A549 (cell line): ENCODE results near the gene NAV3. TPM values are rescaled to one million over a fixed set of nuclear protein-coding genes. Genes with fewer than 3 reads are reported as not detected.

Experiments
- ATAC-seq, 2 experiments: fragments of 200-7000 bp in 1 of 2; fragments of >200 bp in 1 of 2; cut with Nextera tagmentation in 1 of 2; cut with Tn5 transposase in 1 of 2; 3 replicates each; pipeline versions ENCODE4 v1.8.0 to v1.9.1; 2018 to 2020; ENCODE audit warnings: mild to moderate bottlenecking in 1 of 2, moderate library complexity in 1 of 2
- CTCF ChIA-PET: fragments of 300-600 bp; sonication (Branson Sonifier 250); formaldehyde crosslinking; extraction: SDS; loops from one replicate; lab custom pipeline; 2021; ENCODE audit warnings: antibody characterized with exemption, inconsistent platforms; lab: Yijun Ruan, JAX
- POLR2A ChIA-PET: fragments of 350-600 bp; formaldehyde crosslinking; extraction: SDS; loops from one replicate; lab custom pipeline; 2021; ENCODE audit warnings: antibody characterized with exemption, inconsistent platforms; lab: Yijun Ruan, JAX
- DNase-seq, 2 experiments: peaks; one replicate each; pipeline versions ENCODE4 v3.0.0 to v3.0.0-alpha.2; 2011 to 2016; ENCODE audit warnings: low read depth in 1 of 2, low spot score in 1 of 2
- FAIRE-seq: peaks from 2 replicates; lab custom pipeline; 2011; peaks lifted over from hg19 to GRCh38; lab: Jason Lieb, UNC
- H3K27ac ChIP-seq, 2 experiments: fragments of >200 bp; sonication (Bioruptor Twin); formaldehyde crosslinking; 3 replicates each; pipeline ENCODE4 v1.5.1; 2016 to 2017
- H3K4me1 ChIP-seq: fragments of >200 bp; sonication (Bioruptor Twin); formaldehyde crosslinking; 3 replicates; pipeline ENCODE4 v1.6.1; 2016
- H3K4me2 ChIP-seq: fragments of >200 bp; sonication (Bioruptor Twin); formaldehyde crosslinking; 3 replicates; pipeline ENCODE4 v1.6.1; 2016
- H3K4me3 ChIP-seq: fragments of >200 bp; sonication (Bioruptor Twin); formaldehyde crosslinking; 3 replicates; pipeline ENCODE4 v1.5.1; 2016
- H3K9me3 ChIP-seq: fragments of >200 bp; sonication (Bioruptor Twin); formaldehyde crosslinking; 3 replicates; pipeline ENCODE4 v1.6.1; 2016
- BHLHE40 ChIP-seq: IDR thresholded peaks from 2 replicates; pipeline ENCODE4 v1.6.1; 2012; ENCODE audit warnings: low read depth, low read length, inconsistent platforms
- CBX2 ChIP-seq: fragments of 200-600 bp; sonication (generic); IDR thresholded peaks from 2 replicates; pipeline ENCODE4 v1.6.1; 2016; ENCODE audit warnings: low read depth, mild to moderate bottlenecking, borderline replicate concordance
- CBX8 ChIP-seq: fragments of 200-600 bp; sonication (generic); IDR thresholded peaks from 2 replicates; pipeline ENCODE4 v1.6.1; 2016
- CHD2 ChIP-seq: fragments of 150-350 bp; IDR thresholded peaks from 2 replicates; pipeline ENCODE4 v1.6.1; 2014; ENCODE audit warnings: low read length; ENCODE audit not compliant: partially characterized antibody
- EHF ChIP-seq: fragments of 250-450 bp; sonication (Bioruptor Pico); IDR thresholded peaks from 2 replicates; pipeline ENCODE4 v1.5.0; 2020; ENCODE audit warnings: mild to moderate bottlenecking
- EP300 ChIP-seq, 2 experiments: fragments of >200 bp; sonication (Bioruptor Twin); formaldehyde crosslinking; IDR thresholded peaks; 2 replicates in 1 of 2; 3 replicates in 1 of 2; pipeline ENCODE4 v1.6.1; 2016 to 2017
- FOXS1 ChIP-seq: fragments of 250-450 bp; sonication (Bioruptor Pico); IDR thresholded peaks from 2 replicates; pipeline ENCODE4 v1.5.0; 2020; ENCODE audit warnings: mild to moderate bottlenecking, moderate library complexity
- GATA3 ChIP-seq: IDR thresholded peaks from 2 replicates; pipeline ENCODE4 v1.6.1; 2012; ENCODE audit warnings: borderline replicate concordance
- HES2 ChIP-seq: fragments of >200 bp; sonication (Bioruptor Twin); formaldehyde crosslinking; IDR thresholded peaks from 2 replicates; pipeline ENCODE4 v1.6.1; 2016
- JUN ChIP-seq, 2 experiments: fragments of >200 bp; sonication (Bioruptor Twin); formaldehyde crosslinking; IDR thresholded peaks; 2 replicates in 1 of 2; 3 replicates in 1 of 2; pipeline ENCODE4 v1.6.1; 2016 to 2017
- KDM1A ChIP-seq: fragments of 200-600 bp; sonication (generic); IDR thresholded peaks from 2 replicates; pipeline ENCODE4 v1.6.1; 2016; ENCODE audit warnings: low read depth, mild to moderate bottlenecking
- MAFK ChIP-seq: fragments of 450-650 bp; IDR thresholded peaks from 2 replicates; pipeline ENCODE4 v1.6.1; 2014; ENCODE audit not compliant: partially characterized antibody
- MAZ ChIP-seq: fragments of 150-350 bp; IDR thresholded peaks from 2 replicates; pipeline ENCODE4 v1.6.1; 2014; ENCODE audit warnings: antibody characterized with exemption, low read depth, low read length, borderline replicate concordance
- NR3C1 ChIP-seq: fragments of >200 bp; sonication (Bioruptor Twin); formaldehyde crosslinking; IDR thresholded peaks from 3 replicates; pipeline ENCODE4 v1.6.1; 2017
- PHF8 ChIP-seq: fragments of 200-600 bp; sonication (generic); IDR thresholded peaks from 2 replicates; pipeline ENCODE4 v1.6.1; 2016; ENCODE audit warnings: low read depth, mild to moderate bottlenecking, antibody characterized with exemption, moderate library complexity, borderline replicate concordance
- POLR2AphosphoS2 ChIP-seq: conservative IDR thresholded peaks from 2 replicates; pipeline ENCODE4 v1.6.1; 2012; ENCODE audit warnings: low read length, improper control_type of control experiment, inconsistent platforms
- RCOR1 ChIP-seq: fragments of 150-350 bp; IDR thresholded peaks from 2 replicates; pipeline ENCODE4 v1.6.1; 2014; ENCODE audit warnings: antibody characterized with exemption, low read length, low read depth
- RFX5 ChIP-seq: fragments of 450-650 bp; IDR thresholded peaks from 2 replicates; pipeline ENCODE4 v1.7.1; 2014; ENCODE audit warnings: antibody characterized with exemption, mild to moderate bottlenecking, moderate library complexity
- WGBS: methylation state at CpG from one replicate; pipeline ENCODE4 v1.1.6; 2017; ENCODE audit errors: missing lambda C conversion rate; 5-methylcytosine and 5-hydroxymethylcytosine counted together
- polyA plus RNA-seq, 4 experiments: library from polyadenylated mRNA; depleted of rRNA in 3 of 4; stranded (reverse); fragments of >200 nt; fragmentation: RNase III in 1 of 4; extraction: RNeasy Plus Mini Kit Qiagen cat#74134 plus additional on column Dnase treatment in 1 of 4; gene quantifications; 2 replicates in 3 of 4; 3 replicates in 1 of 4; pipeline ENCODE4 v1.2.3, GENCODE V29; 2011 to 2017
- TF ChIP-seq, protein P1 (sequence below): fragments of >200 bp; sonication (Bioruptor Twin); formaldehyde crosslinking; IDR thresholded peaks from 3 replicates; pipeline ENCODE4 v1.5.1; 2016
- TF ChIP-seq, protein P2 (sequence below): IDR thresholded peaks from 2 replicates; pipeline ENCODE4 v1.6.1; 2012
- TF ChIP-seq, protein P3 (sequence below): fragments of 150-350 bp; IDR thresholded peaks from 2 replicates; pipeline ENCODE4 v1.6.1; 2014; ENCODE audit warnings: low read depth, mild to moderate bottlenecking, low read length
- TF ChIP-seq, protein P4 (sequence below): fragments of 250-450 bp; sonication (Bioruptor Pico); IDR thresholded peaks from 2 replicates; pipeline ENCODE4 v1.5.0; 2021; ENCODE audit warnings: mild to moderate bottlenecking, moderate library complexity, borderline replicate concordance
- TF ChIP-seq, protein P5 (sequence below): fragments of >200 bp; sonication (Bioruptor Twin); formaldehyde crosslinking; IDR thresholded peaks from 3 replicates; pipeline ENCODE4 v1.6.1; 2016
- TF ChIP-seq, protein P6 (sequence below): IDR thresholded peaks from 2 replicates; pipeline ENCODE4 v1.6.1; 2012; ENCODE audit warnings: low read depth, borderline replicate concordance

NAV3 gene
- polyA plus RNA-seq, 2 of the 4 experiments (the other 2 are of a cell fraction) = 8.6 to 9.7 TPM

GRCh38 chr12:77808534-77808933 is 22.2 kb upstream of the NAV3 start (continued):
- TF ChIP-seq, protein P1, sequence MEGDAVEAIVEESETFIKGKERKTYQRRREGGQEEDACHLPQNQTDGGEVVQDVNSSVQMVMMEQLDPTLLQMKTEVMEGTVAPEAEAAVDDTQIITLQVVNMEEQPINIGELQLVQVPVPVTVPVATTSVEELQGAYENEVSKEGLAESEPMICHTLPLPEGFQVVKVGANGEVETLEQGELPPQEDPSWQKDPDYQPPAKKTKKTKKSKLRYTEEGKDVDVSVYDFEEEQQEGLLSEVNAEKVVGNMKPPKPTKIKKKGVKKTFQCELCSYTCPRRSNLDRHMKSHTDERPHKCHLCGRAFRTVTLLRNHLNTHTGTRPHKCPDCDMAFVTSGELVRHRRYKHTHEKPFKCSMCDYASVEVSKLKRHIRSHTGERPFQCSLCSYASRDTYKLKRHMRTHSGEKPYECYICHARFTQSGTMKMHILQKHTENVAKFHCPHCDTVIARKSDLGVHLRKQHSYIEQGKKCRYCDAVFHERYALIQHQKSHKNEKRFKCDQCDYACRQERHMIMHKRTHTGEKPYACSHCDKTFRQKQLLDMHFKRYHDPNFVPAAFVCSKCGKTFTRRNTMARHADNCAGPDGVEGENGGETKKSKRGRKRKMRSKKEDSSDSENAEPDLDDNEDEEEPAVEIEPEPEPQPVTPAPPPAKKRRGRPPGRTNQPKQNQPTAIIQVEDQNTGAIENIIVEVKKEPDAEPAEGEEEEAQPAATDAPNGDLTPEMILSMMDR = no peak
- TF ChIP-seq CHD2 (no peak), CBX8 (no peak), KDM1A (no peak)

GRCh38 chr12:77813558-77813957 is 17.1 kb upstream of the NAV3 start:
- no peak for FAIRE-seq
- TF ChIP-seq, protein P2, sequence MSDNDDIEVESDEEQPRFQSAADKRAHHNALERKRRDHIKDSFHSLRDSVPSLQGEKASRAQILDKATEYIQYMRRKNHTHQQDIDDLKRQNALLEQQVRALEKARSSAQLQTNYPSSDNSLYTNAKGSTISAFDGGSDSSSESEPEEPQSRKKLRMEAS = no peak
- no peak for TF ChIP-seq HES2
- TF ChIP-seq EHF (CRISPR knock-in tag) = no peak
- TF ChIP-seq BHLHE40 = no peak
- TF ChIP-seq, protein P1 = no peak
- no peak for TF ChIP-seq FOXS1
- no peak for TF ChIP-seq GATA3
- TF ChIP-seq, protein P3, sequence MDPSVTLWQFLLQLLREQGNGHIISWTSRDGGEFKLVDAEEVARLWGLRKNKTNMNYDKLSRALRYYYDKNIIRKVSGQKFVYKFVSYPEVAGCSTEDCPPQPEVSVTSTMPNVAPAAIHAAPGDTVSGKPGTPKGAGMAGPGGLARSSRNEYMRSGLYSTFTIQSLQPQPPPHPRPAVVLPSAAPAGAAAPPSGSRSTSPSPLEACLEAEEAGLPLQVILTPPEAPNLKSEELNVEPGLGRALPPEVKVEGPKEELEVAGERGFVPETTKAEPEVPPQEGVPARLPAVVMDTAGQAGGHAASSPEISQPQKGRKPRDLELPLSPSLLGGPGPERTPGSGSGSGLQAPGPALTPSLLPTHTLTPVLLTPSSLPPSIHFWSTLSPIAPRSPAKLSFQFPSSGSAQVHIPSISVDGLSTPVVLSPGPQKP = no peak
- no peak for TF ChIP-seq RCOR1
- no peak for TF ChIP-seq POLR2AphosphoS2
- TF ChIP-seq, protein P4, sequence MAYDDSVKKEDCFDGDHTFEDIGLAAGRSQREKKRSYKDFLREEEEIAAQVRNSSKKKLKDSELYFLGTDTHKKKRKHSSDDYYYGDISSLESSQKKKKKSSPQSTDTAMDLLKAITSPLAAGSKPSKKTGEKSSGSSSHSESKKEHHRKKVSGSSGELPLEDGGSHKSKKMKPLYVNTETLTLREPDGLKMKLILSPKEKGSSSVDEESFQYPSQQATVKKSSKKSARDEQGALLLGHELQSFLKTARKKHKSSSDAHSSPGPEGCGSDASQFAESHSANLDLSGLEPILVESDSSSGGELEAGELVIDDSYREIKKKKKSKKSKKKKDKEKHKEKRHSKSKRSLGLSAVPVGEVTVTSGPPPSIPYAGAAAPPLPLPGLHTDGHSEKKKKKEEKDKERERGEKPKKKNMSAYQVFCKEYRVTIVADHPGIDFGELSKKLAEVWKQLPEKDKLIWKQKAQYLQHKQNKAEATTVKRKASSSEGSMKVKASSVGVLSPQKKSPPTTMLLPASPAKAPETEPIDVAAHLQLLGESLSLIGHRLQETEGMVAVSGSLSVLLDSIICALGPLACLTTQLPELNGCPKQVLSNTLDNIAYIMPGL (CRISPR knock-in tag) = no peak
- TF ChIP-seq JUN (IDR thresholded peaks at IDR 0.05) = no peak
- no peak for TF ChIP-seq PHF8
- H3K4me3 ChIP-seq = no peak overlapping the region
- no peak overlapping the region for H3K27ac ChIP-seq
- CTCF ChIA-PET = no interaction called here
- no peak for DNase-seq
- no peak for ATAC-seq
- H3K9me3 ChIP-seq = no peaks in the 10 kb centered on the region
- POLR2A ChIA-PET = no interaction called here
- H3K4me1 ChIP-seq = no peaks in the 10 kb centered on the region
- 17% methylated on average over 2 of the region's 2 CpGs for WGBS
- no peak overlapping the region for H3K4me2 ChIP-seq

- Histone ChIP-seq H3K4me1 (no peaks in the 10 kb centered on the region), H3K9me3 (no peaks in the 10 kb centered on the region), H3K4me2 (no peak overlapping the region), H3K27ac (no peak overlapping the region), H3K4me3 (no peak overlapping the region)
- FAIRE-seq = no peak
- WGBS = 50% methylated on average over 1 of the region's 1 CpG
- POLR2A ChIA-PET = no interaction called here
- no peak for ATAC-seq
- CTCF ChIA-PET = no interaction called here
- DNase-seq = no peak
- TF ChIP-seq, protein P5, sequence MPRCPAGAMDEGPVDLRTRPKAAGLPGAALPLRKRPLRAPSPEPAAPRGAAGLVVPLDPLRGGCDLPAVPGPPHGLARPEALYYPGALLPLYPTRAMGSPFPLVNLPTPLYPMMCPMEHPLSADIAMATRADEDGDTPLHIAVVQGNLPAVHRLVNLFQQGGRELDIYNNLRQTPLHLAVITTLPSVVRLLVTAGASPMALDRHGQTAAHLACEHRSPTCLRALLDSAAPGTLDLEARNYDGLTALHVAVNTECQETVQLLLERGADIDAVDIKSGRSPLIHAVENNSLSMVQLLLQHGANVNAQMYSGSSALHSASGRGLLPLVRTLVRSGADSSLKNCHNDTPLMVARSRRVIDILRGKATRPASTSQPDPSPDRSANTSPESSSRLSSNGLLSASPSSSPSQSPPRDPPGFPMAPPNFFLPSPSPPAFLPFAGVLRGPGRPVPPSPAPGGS = no peak
- TF ChIP-seq FOXS1 = no peak
- TF ChIP-seq POLR2AphosphoS2 = no peak
- TF ChIP-seq, protein P6, sequence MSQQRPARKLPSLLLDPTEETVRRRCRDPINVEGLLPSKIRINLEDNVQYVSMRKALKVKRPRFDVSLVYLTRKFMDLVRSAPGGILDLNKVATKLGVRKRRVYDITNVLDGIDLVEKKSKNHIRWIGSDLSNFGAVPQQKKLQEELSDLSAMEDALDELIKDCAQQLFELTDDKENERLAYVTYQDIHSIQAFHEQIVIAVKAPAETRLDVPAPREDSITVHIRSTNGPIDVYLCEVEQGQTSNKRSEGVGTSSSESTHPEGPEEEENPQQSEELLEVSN = no peak
- TF ChIP-seq, protein P4 (CRISPR knock-in tag) = no peak
- TF ChIP-seq NR3C1 = no peak
- no peak for TF ChIP-seq MAFK
- no peak for TF ChIP-seq EHF (CRISPR knock-in tag)
- TF ChIP-seq CBX2 = no peak
- no peak for TF ChIP-seq MAZ
- TF ChIP-seq EP300 (IDR thresholded peaks at IDR 0.05) = no peak
- TF ChIP-seq RFX5 = no peak
These were observed 16.3 kb upstream of the NAV3 start for GRCh38 chr12:77814386-77814785.
